ENCODE measurements around the gene NOBOX. TPM values are rescaled to one million over a fixed set of nuclear protein-coding genes. Genes with fewer than 3 reads are reported as not detected.
"Not testable (repeated sequence)": the region's sequence is repeated elsewhere in the genome, so short reads cannot be mapped to it uniquely, and the experiment has no call there.

Gene NOBOX
- total RNA-seq, 1 experiment from 2014 or later = not detected

- DNase-seq (ENCODE audit: low read depth) = peak; percentile 62
These were observed 11.7 kb downstream of the NOBOX start for GRCh38 chr7:144391823-144392255.

- DNase-seq (ENCODE audit: low read depth) = no peak
These were observed 12.5 kb downstream of the NOBOX start for GRCh38 chr7:144391014-144391413.

- DNase-seq (ENCODE audit: low read depth) = no peak
These were observed 13.0 kb downstream of the NOBOX start for GRCh38 chr7:144390481-144390880.

GRCh38 chr7:144388950-144389349, 14.5 kb downstream of the NOBOX start:
- no peak for DNase-seq (ENCODE audit: low read depth)

GRCh38 chr7:144386741-144387140, 16.8 kb downstream of the NOBOX start:
- peak; percentile 46 for DNase-seq (ENCODE audit: low read depth)

- peak; percentile 85 for DNase-seq (ENCODE audit: low read depth)
These were observed 18.8 kb downstream of the NOBOX start for GRCh38 chr7:144384555-144385245.

- DNase-seq (ENCODE audit: low read depth) = peak; percentile 56
These were observed 19.4 kb downstream of the NOBOX start for GRCh38 chr7:144384071-144384470.

- no peak for DNase-seq (ENCODE audit: low read depth)
These were observed 23.6 kb downstream of the NOBOX start for GRCh38 chr7:144379776-144380384.

GRCh38 chr7:144378651-144379050, 24.8 kb downstream of the NOBOX start:
- DNase-seq (ENCODE audit: low read depth) = peak; percentile 64

GRCh38 chr7:144369221-144369620, 34.3 kb downstream of the NOBOX start:
- DNase-seq (ENCODE audit: low read depth) = not testable (repeated sequence)

- DNase-seq (ENCODE audit: low read depth) = not testable (repeated sequence)
These were observed 36.2 kb downstream of the NOBOX start for GRCh38 chr7:144367250-144367649.

GRCh38 chr7:144365523-144365922, 38.0 kb downstream of the NOBOX start:
- not testable (repeated sequence) for DNase-seq (ENCODE audit: low read depth)

- not testable (repeated sequence) for DNase-seq (ENCODE audit: low read depth)
These were observed 41.4 kb downstream of the NOBOX start for GRCh38 chr7:144362061-144362460.

- not testable (repeated sequence) for DNase-seq (ENCODE audit: low read depth)
These were observed 46.6 kb downstream of the NOBOX start for GRCh38 chr7:144356860-144357259.

- DNase-seq (ENCODE audit: low read depth) = not testable (repeated sequence)
These were observed 47.3 kb downstream of the NOBOX start for GRCh38 chr7:144356185-144356584.

- not testable (repeated sequence) for DNase-seq (ENCODE audit: low read depth)
These were observed 48.2 kb downstream of the NOBOX start, which contains the start of gene ARHGEF5 for GRCh38 chr7:144355176-144355822. ARHGEF5 (plus strand) TSS chr7:144355402; CDS start chr7:144362670, 7,268 bp downstream.

GRCh38 chr7:144351667-144352066, 51.8 kb downstream of the NOBOX start:
- DNase-seq (ENCODE audit: low read depth) = not testable (repeated sequence)

GRCh38 chr7:144348625-144349024, 54.9 kb downstream of the NOBOX start:
- DNase-seq (ENCODE audit: low read depth) = not testable (repeated sequence)
